HG02938 (cell line): ENCODE data around the gene GLT8D1.

Experiments used
- ATAC-seq: cut with Tn5 transposase; IDR thresholded peaks from one replicate; pipeline ENCODE4 v1.9.1; 2021; ENCODE audit warnings: mild to moderate bottlenecking, moderate library complexity; ENCODE audit not compliant: unreplicated experiment

The GLT8D1 gene

DNA sequence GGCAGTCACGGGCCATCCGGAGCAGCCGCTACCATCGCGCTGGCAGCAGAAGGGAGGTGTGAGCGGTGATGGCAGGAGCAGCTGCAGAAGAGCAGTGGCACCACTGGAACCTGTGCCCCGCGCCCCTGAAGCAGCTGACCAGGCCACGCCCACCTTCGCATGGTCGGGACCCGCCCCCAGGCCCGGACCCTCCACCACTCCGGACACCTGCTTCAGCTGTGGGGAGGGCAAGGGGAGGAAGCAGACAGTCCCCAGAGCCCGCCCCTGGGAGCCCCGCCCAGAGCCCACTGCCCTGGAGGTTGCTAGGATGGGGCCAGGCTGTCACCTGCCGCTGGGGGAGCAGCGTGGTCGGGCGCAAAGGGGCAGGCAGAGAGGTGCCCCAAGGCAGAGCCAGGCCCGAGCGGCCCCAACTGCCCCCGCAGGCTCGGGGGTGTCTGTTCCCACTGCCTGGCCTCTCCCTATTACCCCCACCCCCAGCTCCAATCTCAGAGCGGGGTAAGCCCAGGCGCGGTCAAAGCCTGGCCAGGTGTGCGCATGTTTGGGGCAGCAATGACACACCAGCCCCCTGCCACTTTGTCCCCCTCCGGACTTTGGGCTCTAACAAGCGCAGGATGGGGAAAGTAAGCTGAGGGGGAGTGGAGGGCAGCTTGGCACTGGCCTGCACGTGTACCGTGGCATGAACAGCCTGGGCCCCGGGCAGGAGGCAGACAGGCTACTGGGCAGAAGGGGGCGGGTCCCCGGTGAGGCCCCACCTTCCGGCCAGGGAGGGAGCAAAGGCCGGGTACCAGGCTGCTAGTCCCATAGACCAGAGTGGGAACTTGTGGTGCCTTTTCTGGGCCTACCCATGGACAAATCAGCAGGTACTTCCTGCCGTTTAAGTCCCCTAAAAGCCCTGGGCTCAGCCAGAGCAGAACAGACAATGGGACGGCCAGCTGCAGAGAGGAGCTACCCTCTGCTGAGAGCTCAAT, 9.0 kb upstream of the GLT8D1 start:
- ATAC-seq: no peak

DNA sequence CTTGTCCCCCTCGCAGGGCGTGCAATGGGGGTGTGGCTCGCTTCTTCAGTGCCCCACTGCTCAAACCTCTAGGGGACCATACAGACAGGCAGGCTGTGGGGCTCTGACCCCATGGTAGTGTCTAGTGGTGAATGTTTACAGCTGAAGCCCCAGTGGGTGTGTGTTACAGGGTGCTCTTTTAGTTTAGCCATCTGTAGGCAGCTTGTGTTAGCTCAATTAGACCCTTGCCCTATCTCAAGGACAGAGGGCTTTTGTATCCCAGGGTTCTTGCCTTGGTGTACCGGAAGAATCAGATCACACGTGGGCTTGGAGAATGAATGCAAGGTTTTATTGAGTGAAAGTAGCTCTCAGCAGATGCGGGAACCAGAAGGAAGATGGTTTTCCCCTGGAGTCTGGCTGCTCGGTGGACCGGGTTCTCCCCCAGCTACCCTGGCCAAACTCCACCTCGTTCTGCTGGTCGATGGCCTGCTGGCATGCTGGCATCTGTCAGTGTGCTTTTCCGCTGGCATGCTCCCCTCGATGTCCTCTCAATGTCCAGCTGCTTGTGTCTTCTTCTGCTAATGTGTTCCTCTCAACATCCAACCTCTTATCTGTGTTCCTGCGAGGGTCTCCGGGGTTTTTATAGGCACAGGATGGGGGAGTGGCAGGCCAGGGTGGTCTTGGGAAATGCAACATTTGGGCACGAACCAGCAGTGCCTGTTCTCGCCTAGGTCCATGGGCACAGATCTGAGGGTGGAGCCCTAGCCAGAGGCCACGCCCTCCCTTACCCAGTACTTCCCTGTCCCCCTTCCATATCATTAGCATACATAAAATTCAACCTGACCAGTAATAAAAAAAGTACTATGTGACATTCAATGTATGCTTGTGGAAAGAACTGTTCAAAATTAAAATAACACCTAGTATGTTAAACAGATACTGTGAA, 7.0 kb upstream of the GLT8D1 start:
- no peak for ATAC-seq

DNA sequence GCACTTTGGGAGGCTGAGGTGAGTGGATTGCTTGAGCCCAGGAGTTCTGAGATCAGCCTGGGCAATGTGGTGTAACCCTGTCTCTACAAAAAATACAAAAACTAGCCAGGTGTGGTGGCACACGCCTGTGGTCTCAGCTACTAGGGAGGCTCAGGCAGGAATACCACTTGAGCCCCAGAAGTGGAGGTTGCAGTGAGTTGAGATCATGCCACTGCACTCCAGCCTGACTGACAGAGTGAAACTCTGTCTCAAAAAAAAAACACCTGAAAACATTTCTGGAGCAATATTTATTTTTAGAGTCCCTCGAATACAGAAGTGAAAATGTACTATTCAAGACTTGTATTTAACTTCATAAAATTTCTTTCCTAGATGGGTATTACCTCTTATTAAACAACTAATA, 4.9 kb upstream of the GLT8D1 start:
- ATAC-seq: no peak

DNA sequence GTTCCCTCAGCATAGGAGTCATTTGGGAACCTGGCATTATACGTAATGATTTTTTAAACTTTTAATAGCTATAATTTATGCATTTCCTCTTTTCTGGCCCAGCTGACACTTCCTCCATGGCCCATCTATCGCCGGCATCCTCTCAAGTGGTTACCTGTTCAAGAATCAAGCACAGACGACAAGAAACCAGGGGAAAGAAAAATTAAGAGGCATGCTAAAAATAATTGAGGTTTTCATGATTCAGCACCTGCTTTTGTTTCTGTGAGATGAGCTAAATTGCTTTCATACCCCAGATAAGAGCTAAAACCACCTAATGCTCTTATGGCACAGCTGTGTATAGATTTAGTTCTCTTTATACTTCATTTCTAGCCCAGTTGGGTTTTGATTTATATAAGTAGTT, 2.0 kb upstream of the GLT8D1 start:
- ATAC-seq: no peak

DNA sequence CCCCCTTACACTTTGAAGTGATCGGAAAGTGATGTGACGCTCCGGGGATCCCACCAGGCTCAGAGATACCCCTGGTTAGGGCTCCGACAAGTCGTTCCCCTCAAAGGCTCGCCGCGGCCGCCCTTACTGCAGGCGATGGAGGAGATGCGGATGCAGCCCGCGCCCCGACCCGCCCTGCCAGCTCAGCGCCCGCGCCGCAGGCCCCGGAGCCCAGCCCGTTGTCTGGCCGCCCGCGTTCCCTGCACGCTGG, 228 bp downstream of the GLT8D1 start:
- ATAC-seq: no peak

DNA sequence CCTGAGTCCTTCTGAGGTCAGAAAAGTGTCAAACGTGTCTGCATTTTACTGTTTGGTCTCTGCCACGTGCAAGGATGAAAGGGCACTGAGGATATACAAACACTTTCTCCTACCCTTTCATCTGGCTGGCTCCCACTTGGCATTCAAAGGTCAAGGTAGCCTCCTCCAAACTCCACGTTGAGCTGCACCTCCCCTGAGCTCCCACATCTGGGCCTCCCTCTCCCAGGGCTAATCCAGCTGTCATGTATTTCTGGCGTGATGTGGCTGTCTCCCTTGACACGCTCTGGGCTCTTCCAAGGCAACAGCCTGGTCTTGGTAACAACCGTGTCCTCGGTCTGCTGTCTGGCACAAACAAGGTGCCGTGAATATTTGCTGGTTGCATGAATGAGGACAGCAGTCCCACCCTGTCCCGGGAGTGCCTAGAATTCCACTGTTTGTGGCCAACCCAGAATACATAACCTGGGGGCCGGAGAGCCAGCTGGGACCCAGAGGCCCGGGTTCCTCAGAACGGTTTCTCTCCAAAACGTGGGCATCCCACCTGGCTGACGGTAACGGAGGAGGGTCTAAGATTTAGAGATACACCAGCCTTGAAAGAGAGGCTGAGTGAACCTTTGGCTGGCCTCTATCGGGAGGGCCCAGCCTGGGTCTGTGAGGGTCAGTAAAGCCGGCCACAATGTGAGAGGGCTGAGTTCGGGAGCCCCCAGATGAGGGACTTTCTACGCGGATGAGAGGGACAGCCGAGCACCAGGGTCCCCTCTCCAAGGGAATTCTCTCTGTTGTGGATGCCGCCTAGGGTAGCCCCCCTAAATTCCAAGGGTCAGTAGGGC, 767 bp downstream of the GLT8D1 start:
- ATAC-seq: peak; percentile 2

DNA sequence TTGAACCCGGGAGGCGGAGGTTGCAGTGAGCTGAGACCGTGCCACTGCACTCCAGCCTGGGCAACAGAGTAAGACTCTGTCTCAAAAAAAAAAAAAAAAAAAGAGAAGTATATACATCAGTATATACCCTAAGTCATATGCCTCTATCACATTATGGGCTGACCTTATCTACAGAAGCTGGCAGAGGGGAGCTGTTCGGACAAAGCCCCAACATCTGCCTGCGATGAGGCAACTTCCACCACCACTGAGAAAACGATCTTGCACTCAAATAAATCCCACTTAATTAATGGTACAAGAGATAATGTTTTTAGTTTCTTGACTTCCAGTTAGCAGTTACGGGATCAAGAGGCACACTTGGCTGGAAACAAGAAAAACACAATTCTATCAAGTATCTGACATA, 2.2 kb downstream of the GLT8D1 start:
- ATAC-seq: no peak

DNA sequence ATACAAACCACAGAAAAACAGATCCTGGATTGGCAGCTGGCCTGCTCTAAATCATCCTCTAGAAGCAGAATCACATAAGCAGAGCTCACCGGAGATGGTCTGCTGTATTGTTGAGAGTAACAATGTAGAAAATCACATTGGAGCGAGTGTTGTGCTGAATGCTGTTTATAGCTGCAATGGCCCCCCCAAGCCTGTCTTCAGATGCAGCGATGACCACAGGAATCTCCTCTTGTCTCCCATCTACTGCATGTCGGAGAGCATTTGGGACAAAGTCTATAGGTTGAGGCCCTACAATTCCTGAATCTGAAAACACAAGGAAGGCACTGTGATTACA, 8.0 kb downstream of the GLT8D1 start:
- no peak for ATAC-seq

DNA sequence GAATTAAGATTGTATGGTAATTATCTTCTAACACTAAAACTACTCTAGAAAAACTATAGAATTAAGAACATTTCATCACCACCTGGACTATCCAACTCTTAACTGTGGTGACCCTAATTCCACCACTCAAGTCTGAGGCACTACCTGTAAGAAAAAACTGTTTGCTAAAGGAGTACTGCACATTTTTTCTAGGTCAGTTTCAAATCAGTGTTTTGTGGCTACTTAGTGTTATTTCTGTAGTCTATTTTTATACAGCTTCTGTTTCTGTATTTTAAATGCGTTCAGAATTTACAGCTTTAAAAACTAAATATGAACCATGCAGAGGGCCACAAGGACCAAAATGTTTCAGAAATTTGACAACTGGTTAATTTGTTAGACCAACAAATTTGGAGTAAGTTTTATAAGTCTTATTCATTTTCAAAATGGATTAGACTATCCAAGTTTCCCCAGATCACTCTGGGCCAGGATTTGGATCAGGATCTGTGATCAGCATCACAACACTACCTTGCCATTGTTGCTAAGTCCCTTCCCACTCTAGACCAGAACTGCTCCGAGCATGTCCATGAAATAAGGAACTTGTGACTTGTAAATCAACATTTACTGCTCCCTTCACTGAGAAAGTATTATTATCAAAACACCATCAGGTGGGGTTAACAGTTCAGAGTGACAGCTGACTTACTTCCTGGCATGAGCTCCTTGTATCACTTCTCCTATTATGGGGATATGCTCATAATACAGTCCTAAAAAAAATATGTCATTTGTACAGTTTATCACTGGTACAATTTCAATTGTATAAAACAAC, 8.6 kb downstream of the GLT8D1 start:
- ATAC-seq: no peak

DNA sequence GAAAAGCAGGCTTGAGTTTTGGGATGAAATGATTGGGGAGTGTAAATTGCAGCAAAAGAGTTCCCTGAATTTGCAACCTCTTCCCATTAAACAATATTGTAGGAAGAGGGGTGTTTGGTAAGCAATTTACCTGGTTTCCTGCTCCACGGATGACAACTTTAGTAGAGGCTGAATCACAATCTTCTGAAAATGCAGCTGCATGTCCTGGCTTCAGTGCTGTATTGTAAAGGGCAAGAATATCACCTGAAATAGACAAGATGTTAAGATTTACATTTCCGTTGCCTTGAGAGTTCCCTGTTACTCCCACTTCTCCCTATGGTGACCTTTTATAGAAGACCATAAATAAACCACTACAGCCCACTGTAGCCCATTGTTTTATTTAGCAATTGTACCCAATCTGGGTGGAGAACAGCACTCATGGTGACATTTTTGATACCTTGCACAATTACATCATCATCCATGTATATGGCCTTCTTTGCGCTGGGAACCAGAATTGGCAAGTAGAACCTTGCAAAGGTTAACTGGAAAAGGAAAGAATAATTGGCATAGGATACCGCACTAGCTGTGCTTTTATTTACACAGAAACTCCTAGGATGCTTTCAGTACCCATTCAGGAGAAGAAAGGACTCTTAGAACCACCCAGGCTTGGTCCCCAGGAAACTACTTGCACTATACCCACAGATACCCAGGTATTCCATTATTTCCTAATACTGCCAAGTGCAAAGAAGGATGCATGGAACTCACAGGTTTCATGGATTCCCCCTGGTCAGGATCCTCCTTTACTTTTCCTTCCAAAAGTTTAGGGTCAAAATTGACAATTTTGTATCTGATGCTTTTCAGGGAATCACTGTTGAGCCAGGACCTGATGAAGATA, 9.6 kb downstream of the GLT8D1 start:
- no peak for ATAC-seq

DNA sequence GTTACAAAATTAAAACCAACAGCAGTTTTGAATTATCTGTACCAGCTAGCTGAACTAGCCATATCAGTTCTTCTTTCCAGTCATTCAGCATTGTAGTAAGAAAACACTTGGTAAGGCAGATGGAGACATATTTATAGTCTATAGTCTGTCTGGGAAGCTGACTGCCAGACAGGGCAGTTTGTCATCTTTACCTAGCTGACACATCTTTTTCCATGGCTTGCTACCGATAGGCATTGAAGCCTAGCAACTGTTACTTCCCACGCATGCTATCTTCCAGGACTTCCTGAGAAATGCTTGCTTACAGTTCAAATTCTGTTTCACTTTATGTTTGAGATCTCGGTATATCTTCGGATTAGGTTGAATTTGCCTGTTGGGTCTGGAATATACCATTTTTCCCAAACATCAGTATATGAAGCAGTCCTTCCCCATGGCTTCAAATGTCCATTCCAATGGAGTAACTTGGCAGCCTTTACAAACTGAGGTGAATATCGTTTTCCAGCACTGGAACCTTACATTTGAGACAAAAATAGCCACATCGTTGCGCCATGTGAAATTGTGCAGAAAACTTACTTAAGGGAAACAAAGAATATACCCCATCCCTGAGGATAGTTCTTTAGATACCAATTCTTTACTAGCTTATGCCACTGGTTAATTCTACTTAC, 10.9 kb downstream of the GLT8D1 start:
- no peak for ATAC-seq

DNA sequence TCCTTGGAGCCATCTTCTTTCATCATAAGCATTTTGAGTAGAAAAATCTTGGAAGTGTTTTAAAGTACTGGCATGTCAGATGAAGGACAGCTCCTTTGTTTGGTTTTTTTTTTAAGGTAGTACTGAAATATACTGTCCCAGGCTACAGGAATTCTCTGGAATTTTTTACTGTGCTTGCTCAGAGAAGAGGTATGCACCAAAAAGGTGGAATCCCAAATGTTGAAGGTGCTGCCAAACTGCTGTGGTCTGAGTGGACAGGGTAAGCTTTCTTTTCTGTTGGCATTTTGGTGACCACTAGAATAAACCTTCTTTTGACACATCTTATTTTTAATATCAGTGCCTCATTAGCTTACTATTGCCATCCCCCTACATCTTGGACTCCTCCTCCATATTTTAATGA, 12.5 kb downstream of the GLT8D1 start:
- no peak for ATAC-seq

DNA sequence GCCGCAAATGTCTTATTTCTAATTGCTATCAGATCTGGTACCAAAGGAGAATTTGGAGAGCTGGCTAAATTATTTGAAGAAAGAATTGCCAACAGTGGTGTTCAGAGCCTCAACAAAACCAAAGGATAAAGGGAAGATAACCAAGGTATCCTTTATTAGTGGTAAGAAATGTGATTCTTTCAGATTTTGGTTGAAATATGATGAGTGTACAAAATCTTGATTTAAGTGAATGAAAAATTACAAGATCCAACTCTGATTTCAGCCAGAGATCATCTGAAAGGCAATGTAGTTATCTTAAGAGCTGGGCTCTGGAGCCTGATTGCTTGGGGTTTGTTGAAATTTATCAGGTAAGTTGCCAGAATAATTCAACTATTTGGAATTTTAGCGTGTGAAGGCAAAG, 15.0 kb downstream of the GLT8D1 start:
- ATAC-seq: no peak

DNA sequence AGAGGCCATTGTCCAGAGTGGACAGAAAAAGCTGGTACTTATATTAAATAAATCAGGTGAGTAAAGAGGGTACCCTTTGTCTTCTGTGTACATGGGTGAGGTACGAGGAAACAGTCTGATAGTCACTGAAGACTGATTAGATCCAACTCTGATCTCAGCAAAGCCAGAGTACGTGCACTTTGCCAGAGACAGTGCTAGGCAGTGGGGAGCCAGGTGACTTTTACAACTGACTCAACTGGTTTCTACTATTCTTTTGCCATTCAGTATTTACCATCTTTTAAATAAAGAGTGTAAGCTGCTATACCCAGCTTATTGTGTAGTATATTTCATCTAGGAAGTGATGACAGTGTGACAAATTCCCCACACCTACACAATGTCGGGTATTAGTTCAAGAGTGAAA, 16.4 kb downstream of the GLT8D1 start:
- no peak for ATAC-seq

DNA sequence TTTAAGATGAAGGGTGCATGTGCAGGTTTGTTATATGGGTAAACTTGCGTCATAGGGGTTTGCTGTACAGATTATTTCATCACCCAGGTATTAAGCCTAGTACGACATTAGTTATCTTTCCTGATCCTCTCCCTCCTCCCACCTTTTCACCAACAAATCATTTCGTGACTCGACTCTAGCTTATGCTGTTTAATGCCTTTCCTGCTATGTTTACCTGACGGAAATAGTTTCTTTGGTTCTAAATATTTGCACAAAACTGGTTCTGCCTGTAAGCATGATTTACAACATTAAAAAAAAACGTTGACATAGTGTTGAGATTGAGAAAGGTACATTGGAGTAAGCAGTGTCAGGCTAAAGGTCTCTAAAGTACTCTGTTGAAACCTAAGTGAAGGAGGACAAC, 17.3 kb downstream of the GLT8D1 start:
- no peak for ATAC-seq

DNA sequence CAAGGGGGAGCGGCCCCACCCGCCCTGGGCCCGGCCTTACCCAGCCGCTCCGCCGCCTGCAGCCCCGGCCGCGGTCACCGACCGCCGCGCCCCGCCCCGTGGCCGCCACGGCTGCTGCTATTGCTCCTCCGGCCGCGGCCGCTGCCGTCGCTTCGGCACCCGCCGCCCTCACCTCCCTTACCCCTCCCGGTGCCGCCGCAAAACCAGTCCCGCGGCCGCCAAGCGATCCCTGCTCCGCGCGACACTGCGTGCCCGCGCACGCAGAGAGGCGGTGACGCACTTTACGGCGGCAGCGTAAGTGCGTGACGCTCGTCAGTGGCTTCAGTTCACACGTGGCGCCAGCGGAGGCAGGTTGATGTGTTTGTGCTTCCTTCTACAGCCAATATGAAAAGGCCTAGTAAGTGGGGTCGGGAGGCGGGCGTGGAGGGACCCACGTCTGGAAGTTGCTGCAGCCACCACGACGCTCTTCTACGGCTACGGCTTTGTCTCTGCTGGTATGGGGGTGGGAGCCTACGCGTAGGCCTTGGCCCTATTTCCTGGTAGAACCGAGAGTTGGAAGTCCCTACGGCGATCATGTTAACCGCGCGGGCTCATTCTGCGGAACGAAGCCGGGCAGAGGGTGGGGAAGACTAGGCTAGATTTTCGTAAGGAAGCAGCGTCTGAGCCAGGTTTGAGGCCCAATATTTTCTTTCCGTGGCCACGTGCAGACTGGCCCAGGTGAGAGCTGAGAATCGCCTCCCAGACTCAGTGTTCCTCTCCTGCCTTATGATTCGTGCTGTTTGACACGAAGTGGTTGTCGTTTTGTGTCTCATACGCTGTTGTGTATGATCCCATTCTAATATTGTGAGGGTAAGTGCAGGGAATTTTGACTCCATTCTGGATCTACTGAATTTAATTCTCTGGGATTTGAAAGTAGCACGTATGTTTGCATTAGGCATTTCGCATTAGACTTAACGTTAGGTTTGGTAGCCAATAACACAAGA, 19.6 kb downstream of the GLT8D1 start, which contains the start of the genes GNL3 and PBRM1:
Gene GNL3, plus strand, starts transcription at position 324 of the 983 bp plus-strand sequence. Its CDS starts 61 bp downstream, at position 385.
Gene PBRM1, minus strand, starts transcription at position 205 of the 983 bp plus-strand sequence.
- peak; percentile 80 for ATAC-seq

DNA sequence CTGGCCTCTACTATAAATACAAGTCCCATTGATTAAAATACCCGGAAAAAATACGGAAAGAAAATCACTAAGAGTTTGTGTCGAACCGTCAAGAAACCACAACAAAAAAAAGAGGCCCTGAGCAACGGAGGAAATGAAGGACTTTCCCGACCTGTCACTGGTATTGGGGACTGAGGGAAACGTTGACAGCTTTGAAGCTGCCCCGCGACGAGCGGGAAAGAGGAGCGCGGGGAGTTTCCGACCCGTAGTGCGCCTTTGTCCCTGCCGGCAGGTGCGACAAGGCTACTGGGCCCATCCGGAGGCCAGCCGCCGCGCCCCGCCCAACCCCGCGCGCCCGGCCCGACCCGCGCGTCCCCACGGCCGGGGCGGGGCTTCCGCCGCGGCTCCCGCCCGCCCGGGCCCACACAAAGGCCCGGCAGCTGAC, 20.3 kb downstream of the GLT8D1 start:
- ATAC-seq: peak; percentile 57

DNA sequence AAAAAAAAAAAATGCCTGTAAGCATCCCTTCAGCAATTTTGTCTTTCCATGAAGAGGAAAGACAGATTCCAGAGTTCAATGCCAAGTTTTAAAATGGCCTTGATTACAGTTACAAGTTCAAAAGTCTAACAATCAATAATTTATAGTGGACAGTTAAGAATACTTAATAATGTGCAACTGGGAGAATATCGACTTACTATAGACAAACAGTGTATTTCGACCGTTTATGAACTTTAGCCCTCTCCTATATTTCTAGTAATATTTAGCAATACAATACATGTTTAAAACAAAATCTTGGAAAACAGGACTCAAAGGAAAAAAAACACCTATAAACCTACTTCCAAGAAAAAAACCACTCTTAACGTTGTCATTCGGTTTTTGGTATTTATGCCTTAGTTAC, 21.4 kb downstream of the GLT8D1 start:
- ATAC-seq: no peak
